Measurements from ENCODE around the gene WDFY2.
A peak's percentile ranks its signal among the peaks of the same experiment; 100 is the strongest.

The WDFY2 gene

GRCh38 chr13:51797664-51798488 lies 213.6 kb downstream of the WDFY2 start:
- peak; percentile 78 for DNase-seq (ENCODE audit: low spot score)

- DNase-seq (ENCODE audit: low spot score): no peak
Observed at GRCh38 chr13:51799261-51799660, 215.0 kb downstream of the WDFY2 start.

GRCh38 chr13:51800486-51800885 lies 216.2 kb downstream of the WDFY2 start:
- no peak for DNase-seq (ENCODE audit: low spot score)

GRCh38 chr13:51801631-51802099 lies 217.4 kb downstream of the WDFY2 start:
- DNase-seq (ENCODE audit: low spot score): no peak

DNA sequence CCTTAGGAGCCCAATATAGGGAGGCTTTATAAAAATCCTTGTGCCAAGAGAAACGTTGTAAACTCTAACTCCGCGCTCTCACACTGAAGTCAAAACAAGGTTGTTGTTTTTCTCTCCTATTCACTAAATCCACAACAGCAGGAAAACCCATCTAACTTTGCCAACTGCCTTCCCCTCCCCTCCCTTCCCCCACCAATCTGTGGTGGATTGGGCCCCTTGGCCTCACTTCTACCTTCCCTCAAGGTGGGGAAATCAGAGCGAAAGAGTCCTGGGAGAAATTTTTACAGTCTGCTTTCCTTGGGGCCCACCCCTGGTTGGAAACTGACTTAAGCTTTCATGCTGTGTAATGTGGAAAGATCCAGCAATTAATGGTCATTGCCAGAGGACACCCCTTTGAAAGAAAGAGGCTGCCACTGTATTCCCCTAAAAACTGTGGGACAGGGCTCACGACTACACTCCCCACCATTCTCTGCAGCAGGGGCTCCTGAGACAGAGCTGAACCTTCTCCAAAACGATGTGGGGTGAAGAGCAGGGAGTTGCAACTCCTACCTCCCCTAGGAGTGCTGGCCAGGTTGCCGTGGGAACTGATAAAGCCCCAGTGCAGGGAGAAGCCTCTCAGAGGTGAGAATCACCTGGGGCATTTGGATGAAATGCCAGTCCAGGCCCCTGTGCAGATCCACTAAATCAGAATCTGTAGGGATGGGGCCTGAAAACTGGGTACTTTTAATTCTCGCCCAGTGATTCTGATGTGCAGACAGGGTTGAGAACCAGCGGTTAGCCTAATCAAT lies 218.6 kb downstream of the WDFY2 start:
- no peak for DNase-seq (ENCODE audit: low spot score)

DNA sequence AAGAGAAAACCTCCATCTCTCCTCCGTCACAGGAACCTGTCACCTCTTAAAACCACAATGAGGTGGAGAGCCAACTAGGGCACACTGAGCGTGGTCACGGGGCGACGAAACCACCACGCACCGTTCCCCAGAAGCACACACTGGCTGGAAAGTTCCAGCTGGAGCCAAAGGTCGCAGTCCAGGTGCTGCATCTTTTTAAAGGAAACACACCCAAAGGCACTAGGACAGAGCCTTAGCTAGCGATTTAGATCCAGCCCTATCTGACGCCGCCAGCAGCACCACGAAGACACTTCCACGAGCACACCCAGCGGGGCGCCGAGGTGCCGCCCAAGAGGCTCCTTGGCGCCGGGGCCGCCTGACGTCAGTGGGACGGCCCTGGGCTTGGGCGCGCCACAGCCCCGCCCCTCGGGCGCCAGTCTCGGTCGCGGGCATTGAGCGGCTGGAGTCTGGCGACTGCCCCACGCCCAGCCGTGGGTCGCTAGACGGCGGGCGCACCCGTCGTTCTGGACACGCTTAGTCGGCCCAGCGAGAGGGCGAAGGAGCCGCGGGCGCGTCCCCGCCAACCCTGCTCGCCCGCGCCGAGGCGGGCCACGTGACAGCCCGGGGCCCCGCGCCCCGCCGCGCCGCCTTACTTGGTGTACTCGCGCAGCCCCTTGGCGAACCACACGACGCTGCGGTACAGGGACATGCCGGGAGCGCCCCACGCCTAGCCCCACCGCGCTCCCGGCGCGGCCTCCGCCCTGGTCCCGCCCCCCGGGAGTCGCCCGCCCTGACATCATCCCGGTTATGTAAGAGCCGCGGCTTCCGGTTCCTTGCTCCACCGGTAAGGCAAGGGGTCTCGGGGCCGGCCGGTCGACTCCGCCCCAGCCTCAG lies 219.4 kb downstream of the WDFY2 start, which contains the start of gene DHRS12:
TSS of gene DHRS12 (minus strand) at position 742 of the 873 bp plus-strand sequence. CDS start 4,504 bp downstream, outside the sequence.
- peak; percentile 96 for DNase-seq (ENCODE audit: low spot score)

DNA sequence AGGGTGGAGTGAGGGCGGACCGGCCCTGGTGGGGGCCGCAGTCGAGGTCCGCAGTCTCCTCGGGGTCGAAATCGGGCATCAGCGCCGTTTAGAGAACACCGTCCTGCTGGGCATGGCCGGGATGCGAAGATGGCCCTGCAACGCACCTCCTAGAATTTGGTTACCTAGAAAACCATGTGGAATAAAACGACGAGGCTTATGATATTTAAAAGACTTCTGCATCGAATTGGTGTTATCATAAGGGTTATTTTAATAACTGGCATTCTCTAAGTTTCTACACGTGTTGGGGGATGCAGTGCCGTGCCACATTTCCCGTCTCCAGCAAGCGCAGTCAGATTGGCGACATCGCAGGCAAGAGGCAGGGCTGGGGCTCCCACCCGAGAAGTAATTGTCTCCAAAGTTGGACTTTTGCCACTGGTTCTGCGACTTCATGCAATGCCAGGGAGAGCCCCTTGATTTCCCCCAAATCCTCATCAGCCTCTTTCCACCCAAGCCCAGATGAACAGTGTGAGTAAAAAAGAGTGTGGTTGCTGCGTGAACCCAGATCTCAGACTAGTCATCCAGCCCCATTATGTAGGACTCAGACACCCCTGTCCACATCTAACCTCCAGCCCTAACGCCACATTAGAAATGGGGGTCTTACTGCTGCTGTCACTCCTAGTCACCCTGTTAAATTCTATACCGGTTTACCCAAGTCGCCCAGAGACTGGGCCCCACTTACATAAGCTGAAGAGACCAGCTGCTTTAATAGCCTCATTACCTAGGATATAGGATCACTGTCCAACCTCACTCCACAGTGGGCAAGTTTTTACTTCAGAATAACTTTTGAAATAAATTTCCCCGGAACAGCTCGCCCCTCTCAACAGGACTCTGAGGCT lies 220.3 kb downstream of the WDFY2 start:
- DNase-seq (ENCODE audit: low spot score): no peak

DNA sequence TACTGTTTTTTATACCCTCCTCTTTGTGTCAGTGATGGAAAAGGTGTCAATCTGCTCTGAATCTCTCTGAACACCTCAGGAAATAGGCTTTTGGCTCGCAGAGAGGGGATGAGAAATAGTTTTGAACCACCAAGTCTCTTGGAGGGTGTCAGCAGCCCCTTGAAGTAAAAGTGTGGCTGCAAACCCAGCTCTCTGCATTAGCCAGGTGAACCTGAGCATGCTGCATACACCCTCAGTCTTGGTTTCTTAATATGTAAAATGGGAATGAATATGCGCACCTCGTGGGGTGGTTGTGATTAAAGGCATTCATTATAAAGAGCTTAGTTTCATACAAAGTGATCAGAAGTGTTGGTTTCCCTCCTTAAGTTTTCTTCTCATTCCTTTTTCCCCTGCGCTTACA lies 221.1 kb downstream of the WDFY2 start:
- no peak for DNase-seq (ENCODE audit: low spot score)

GRCh38 chr13:51805925-51806324 lies 221.7 kb downstream of the WDFY2 start:
- no peak for DNase-seq (ENCODE audit: low spot score)

- DNase-seq (ENCODE audit: low spot score): no peak
Observed at GRCh38 chr13:51806566-51806965, 222.3 kb downstream of the WDFY2 start.

DNA sequence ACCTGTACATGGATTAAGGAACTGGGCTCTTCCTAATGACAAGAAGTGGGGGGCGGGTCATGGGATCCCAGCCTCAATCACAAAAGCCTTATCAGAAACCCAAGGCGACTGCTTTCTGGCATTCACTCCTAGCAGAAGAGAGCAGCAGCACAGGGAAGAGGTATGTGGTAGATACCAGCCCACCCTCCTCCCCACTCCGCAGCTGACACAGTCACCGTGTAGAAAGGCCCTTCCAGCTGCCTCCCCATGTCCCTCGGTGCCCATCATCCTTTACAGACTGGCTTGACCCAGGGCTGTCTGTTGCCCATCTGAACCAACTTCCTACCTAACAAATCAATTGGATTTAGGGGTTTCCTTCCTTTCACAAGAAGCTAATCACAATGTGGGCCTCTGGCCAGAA lies 222.8 kb downstream of the WDFY2 start:
- DNase-seq (ENCODE audit: low spot score): no peak

DNA sequence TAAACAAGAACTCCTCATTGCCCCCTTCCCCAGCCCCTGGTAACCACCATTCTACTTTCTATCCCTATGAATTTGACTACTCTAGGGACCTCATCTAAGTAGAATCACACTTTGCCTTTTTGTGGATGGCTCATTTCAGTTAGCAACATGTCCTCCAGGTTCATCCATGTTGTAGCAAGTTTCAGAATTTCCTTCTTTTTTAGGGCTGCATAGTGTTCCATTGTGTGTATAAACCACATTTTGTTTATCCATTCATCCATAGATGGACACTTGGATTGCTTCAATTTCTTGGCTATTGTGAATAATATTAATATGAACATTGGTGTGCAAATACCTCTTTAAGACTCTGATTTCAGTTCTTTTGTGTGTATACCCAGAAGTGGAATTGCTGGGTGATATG lies 224.5 kb downstream of the WDFY2 start:
- no peak for DNase-seq (ENCODE audit: low spot score)

DNA sequence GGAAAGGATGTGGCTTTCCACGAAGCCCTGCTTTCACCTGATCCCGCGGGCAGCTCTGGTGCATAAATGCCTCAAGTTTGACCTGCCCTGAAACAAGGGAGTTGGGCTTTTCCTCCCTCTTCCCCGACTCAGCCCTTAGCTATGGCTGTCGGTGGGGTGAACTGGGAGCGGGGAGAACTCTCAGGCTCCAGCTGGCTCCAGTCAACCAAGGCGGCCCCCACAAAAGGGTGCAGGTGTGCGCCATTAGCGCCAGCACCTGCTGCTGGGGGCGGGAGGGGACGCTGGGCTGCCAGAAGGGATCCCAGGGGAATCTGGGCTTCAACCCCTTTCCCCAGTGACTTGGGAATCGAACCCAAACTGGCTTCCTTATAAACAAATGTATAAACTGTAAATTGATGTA lies 226.8 kb downstream of the WDFY2 start:
- no peak for DNase-seq (ENCODE audit: low spot score)

GRCh38 chr13:51811920-51812451 lies 227.7 kb downstream of the WDFY2 start:
- no peak for DNase-seq (ENCODE audit: low spot score)

DNA sequence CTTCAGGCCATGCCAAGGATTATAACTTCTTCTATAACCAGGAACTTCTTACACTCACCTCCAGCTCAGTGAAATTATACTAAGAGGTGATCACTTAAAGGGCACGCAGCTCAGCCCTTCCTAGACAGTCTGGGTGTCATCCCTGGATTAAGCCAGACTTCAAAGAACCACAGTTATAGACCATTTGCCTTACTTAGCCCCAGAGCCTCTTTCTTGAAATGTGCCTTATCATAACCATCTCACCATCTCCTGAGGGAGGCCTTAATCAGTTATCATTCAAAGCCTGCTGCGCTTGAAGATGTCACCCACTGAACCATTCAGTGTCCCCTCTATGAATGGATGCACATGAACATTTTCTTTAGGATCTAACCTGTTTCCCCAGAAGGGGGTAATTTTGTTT lies 229.8 kb downstream of the WDFY2 start:
- DNase-seq (ENCODE audit: low spot score): no peak

- peak; percentile 79 for DNase-seq (ENCODE audit: low spot score)
Observed at GRCh38 chr13:51814825-51815650, 230.8 kb downstream of the WDFY2 start.

DNA sequence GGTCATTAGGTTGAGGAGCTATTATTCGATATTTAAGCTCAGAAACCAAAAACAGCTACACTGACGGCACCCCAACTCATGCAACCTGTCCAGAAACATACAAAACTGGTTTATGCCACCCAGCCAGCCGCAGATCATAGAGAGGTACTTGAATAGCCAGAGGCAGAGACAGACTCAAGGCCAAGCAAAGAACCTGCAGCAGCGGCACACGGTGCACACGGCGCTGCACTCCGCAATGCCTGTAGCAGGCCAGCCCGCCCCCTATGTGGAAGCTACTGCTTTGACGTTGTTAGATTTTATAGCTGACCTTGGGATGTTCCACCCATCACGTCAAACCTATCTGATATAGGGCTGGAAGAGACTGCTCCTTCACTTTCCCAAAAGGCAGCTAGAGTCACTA lies 231.6 kb downstream of the WDFY2 start:
- DNase-seq (ENCODE audit: low spot score): no peak

DNA sequence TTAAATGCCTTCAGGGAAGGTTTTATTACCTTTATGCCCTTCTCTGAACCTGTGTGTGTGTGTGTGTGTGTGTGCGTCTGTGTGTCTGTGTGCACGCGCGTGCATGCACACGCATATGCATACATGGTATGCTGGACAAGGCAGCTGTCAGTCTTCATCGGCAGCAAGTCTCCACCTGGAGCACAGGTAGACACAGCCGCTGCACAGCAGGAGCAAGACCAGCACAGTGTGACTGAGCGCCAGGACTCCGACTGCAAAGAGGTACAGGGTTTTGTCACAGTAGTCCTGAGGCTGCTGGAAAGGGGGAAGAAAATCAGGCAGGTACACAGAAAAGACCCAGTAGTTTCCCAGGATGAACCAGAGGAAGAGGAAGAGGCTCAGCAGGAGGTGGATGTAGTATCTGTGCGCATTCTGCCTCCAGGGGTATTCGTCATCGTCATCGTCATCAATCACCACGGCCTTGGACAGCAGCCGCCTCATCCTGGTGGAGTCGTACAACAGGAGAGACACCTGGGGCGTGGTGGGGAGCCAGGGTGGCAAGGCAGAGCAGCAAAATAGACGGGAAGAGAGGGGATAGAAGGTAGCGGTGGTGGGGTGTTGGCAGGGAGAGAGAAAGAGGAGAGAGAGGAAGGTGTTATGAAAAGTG lies 232.5 kb downstream of the WDFY2 start:
- DNase-seq (ENCODE audit: low spot score): no peak

All from iPS-NIHi11 (cell line).